GM19372 (cell line): ENCODE measurements around the gene ZBTB2.
A peak's percentile ranks its signal among the peaks of the same experiment; 100 is the strongest.

ENCODE experiments used
- ATAC-seq: cut with Tn5 transposase; IDR thresholded peaks from one replicate; pipeline ENCODE4 v1.9.1; 2021; ENCODE audit warnings: mild to moderate bottlenecking, low read depth, moderate library complexity; ENCODE audit not compliant: unreplicated experiment

Gene ZBTB2

DNA sequence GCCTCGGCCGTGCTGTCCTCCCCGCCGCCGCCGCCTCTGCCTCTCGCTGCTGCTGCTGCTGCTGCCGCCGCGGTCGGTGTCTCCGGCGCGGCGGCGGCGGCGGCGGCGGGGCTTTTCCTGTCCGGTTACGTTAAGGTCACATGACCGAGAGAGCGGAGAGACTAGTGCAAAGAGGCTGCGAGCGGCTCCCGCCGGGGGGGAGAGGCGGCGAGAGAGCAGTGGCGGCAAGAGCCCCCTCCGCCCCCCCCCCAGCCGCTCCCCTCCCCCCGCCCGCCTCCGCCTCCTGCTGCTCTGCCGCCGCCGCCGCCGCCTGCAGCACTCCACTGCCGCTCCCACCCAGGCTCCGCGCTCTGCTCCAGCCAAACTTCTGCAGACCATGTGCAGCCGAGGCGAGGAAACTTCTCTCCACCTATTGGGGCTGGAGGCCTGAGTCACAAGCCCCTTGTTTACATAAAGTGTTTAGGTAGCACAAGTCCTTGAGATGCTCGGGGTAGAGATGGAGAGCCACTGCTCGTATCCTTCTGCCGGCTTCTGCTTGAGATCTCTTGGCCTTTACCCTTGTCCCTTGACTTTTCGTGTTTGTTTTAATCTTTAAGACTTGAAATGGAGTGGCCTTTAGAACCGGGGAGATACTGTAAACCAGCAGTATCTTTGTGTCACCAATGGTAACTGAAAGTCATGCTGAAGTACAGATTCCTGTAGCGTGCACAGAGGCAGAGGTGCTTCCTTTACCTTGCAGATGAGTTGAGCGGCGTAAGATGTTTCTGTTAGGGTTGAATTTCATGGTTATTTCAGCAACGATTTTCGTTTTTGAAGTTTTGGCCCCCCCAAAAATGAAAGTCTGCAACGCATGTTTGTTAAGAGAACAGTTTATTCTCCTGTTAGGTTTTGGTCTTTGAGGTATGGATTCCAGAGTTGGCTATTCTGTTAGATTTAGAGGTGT is at the start of gene ZBTB2:
ZBTB2 (minus strand) TSS at position 89 of the 943 bp plus-strand sequence. CDS start 17,922 bp downstream, outside the sequence.
- peak; percentile 4 for ATAC-seq

DNA sequence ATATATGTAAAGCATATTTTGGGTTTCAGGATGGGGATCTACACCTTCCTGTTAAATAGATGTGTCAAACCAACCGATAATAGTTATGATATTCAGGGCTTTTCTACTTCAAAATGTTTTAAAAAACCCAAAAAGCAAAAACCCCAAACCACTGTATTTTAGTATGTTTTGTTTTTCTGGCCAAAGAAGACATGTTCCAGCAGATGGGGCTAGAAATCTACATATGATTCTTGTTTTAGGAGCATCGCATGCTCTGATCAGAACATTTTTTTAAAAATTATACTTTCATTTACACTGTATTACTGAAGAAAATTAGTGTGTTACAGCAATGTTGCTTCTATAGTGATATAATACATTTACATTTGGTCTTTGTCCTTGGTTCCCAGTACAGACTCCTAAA is 49.6 kb upstream of the ZBTB2 start:
- no peak for ATAC-seq

DNA sequence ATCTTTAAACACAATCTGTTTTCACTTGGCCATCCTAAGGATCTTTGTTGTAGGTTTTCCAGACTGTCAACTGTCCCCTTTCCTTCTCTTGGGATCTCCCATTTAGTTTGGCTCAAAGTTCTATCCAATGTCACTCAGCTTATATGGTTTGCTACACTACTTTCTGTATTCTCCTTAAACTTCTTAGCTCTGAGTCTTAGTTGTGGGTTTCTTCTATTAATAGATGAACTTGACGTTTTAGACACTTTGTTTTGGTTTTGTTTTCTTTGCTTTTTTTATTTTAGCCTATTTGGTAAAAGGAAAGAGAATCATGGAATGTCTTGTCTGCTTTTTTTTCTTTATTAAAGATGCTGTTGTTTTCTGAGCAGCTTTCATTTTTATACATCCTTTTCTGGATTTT is 49.1 kb upstream of the ZBTB2 start:
- ATAC-seq = peak; percentile 50

GRCh38 chr6:151437401-151437800 is 46.0 kb upstream of the ZBTB2 start:
- ATAC-seq = no peak

DNA sequence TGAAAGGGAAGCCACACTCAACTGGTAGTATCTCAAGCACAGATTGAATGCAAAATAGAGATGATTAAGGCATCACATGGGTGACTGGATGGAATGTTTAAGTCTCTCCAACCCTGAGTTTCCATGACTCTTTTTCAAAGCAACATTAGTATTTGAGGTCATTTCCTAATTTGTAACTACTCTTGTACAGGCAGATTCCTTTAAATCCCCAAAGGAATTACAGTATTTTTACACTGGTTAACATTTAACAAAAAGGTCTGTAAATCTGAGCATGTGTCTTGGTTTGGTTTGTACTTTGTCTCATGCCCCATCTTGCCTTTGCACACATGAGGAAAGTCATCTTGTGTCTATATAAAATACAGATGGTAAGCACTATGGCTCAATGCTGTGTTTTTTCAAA is 45.4 kb upstream of the ZBTB2 start:
- no peak for ATAC-seq

DNA sequence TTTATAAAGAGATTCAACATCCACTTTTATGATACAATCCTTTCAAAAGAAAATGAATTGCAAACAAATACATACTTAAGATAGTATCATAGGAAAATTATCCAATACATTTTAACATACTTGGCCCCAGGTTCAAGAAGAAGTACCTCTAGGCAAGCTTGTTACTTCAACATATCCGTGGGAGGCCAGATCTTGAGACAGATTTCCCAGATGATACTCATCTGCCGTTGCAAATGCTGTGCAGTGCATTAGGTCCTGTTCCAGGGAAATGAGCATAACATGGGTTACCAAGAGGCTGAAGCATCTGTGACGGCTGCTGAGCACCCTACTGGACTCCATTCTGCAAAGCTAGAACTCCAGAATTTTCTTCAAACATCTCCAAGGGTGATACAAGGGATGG is 44.9 kb upstream of the ZBTB2 start:
- ATAC-seq = no peak

DNA sequence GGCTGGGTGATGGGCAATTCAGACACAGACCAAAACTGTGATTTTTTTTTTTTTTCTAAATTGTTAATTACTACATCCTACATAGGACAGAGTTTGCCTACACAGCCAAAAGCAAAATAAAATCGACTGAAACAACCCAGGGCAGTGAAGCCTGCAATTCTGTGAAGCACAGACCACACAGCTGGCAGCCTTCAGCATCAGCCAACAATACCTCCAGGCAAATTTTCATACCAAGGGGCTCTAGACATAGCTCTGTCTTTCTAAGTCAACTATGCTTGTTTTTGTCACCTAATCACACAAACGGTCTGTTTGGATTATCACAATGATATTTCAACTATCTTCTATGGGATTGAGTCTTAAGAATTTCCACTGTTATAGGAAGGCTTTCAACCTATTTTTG is 43.0 kb upstream of the ZBTB2 start:
- ATAC-seq = no peak

- ATAC-seq = no peak
Observed at GRCh38 chr6:151432651-151433050, 41.3 kb upstream of the ZBTB2 start.

- no peak for ATAC-seq
Observed at GRCh38 chr6:151431337-151431736, 40.0 kb upstream of the ZBTB2 start.

GRCh38 chr6:151430886-151431285 is 39.5 kb upstream of the ZBTB2 start:
- no peak for ATAC-seq

DNA sequence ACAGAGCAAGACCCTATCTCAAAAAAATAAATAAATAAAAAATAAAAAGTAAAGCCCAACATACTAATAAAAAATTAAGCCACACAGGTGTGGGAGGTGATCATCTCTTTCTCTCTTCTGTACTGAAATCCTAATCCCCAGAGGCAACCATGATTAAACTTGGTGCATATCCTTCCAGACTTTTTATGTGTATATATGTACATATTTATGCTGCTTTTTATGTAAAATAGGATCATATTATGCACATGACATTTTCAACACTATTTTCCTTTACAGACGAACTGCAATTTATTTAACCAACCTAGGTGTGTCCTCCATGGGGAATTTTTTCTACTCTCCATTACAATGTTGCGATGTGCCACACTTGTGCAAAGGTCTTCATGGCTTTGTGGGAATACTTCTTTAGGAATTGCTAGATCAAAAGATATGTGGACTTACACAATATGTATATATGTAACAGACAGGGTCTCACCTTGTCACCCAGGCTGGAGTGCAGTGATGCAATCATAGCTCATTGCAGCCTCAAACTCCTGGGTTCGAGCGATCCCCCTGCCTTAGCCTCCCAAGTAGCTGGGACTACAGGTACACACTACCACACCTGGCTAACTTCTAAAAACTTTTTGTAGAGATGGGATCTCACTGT is 36.9 kb upstream of the ZBTB2 start:
- no peak for ATAC-seq

DNA sequence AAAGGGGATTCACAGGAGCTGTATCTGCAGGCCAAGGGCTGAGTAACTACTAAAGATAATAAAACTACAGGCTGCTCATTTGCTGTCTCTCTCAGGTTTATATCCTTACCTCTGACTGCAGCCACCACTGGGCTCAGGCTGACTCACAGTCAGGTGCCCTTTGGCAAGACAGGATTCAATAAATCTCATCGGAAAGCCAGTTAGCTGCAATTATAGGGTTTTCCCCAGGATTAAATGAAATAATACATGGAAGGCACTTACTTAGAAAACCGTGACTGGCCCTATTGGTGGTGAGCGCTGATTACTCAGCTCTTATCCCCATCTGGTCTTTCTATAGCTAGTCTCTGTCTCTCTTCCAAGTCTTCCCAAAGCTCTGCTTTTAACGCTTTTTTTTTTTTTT is 34.2 kb upstream of the ZBTB2 start:
- ATAC-seq = no peak

DNA sequence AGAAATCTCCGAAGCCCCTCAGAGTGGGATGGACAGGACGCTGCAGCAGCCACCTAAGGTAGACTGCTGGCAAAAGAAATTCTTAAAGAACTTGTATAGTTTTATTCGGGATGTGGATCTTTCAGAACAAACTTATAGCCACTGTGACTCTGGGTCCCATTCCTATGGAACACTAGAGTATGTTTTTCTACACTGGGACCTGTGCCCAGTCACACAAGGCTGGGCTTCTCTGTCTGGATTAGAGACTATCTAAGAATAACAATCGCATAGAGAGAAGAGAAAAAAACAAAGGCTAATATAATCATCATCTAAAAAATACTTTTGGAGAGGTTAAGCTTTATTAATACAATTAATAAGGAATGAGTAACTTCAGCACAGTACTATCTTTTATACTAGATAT is 31.6 kb upstream of the ZBTB2 start:
- ATAC-seq = no peak

DNA sequence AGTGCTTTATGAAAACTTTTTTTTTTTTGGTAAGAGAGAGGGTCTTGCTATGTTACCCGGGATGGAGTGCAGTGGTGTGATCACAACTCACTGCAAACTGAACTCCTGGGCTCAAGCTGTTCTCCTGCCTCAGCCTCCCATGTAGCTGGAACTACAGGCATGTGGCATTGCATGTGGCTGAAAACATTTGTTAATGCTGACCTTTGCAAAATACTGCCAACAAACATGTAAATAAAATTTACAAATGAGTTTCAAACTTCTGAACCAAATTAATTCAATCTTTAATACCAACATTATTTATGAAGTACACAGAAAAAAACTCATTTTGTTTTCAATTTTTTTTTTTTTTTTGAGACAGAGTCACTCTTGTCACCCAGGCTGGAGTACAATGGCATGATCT is 26.1 kb upstream of the ZBTB2 start:
- no peak for ATAC-seq

DNA sequence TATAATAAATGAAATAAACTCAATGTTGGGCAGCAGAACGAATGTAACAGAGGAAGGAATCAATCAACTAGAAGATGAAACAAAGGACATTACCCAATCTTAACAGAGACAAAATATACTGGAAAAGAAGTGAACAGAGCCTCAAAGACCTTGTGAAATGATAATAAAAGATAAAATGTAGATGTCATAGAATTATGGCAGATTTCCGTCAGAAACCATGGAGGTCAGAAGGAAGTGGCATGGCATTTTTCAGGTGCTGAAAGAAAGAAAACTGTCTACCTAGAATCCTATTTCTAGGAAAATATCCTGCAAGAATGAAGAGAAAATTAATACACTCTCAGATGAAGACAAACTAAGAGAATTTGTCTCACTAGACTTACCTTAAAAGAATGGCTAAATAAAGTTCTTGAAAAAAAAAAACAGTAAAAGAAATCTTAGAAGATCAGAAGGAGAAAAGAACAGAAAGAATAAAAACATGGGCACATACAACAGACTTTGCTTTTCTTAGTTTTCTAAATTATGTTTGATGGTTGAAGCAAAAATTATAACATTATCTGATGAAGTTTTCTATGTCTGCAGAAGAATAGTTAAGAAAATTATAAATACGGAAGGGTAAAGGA is 23.4 kb upstream of the ZBTB2 start:
- no peak for ATAC-seq

DNA sequence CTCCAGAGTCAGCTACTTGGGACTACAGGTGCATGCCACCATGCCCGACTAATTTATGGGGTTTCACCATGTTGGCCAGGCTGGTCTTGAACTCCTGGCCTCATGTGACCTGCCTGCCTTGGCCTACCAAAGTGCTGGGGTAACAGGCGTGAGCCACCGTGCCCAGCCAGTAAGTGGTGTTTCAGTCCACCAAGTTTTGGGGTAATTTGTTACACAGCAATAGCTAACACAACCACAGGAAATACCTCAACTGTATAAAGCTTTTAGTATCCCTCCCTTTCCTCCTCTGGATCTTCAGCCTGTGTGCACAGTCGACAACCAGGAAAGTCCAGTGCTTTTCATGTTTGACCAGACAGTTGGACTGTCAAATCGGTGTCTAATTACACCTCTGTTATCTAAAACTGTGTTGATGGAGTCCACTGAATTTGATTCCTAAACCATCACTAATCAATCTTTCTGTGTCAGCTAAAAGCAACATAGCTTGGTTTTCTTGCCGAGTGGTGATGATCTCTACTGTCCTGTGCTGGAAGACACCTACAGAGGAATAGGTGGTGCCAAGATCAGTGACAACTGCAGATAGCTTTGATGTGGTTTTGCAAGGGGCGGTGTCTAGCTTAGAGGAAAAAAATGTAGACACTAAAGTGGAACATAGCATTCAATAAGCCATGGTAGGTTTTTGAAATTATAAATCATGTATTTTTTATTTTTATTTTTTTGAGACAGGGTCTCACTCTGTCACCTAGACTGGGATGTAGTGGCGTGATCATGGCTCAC is 22.2 kb upstream of the ZBTB2 start:
- ATAC-seq = no peak

- ATAC-seq = no peak
Observed at GRCh38 chr6:151412909-151413308, 21.6 kb upstream of the ZBTB2 start.

- ATAC-seq = no peak
Observed at GRCh38 chr6:151409679-151410078, 18.3 kb upstream of the ZBTB2 start.

- peak; percentile 72 for ATAC-seq
Observed at GRCh38 chr6:151409260-151409659, 17.9 kb upstream of the ZBTB2 start.

DNA sequence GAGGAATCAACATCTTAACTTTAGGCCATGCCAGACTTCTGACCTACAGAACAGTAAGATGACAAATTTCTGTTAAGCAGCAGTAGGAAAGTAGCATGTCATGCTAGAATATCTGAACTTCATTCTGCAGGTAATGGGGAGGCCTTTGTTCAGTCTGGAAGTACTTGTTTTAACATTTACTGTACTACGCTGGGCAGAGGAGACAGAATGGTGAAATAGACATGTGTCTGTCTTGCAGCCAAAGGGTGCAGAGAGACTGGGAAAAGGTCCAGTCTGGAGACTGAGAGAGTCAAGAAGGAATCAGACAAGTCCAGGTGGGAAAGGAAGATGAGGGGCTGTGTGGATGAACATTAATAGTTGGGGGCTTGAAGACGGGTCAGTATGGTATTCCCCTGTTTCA is 17.5 kb upstream of the ZBTB2 start:
- peak; percentile 14 for ATAC-seq

DNA sequence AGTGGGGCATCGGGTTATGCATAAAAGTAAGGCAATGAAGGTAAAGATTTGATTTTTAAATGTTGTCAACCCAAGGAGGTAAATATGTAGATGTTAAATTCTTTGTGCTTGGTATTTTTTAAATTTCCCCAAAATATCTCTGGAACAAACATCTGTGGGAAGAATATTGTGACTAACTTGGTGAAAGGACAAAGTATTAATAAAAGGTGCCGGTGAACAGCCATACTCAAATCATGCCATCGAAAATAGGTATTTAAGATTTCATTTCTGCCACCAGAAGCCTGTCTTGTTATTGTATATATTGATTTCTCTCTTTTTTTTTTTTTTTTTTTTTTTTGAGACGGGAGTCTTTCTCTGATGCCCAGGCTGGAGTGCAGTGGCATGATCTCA is 12.6 kb upstream of the ZBTB2 start:
- ATAC-seq = no peak
